Measurements from ENCODE around the gene INSYN2B. TPM values are rescaled to one million over a fixed set of nuclear protein-coding genes. Genes with fewer than 3 reads are reported as not detected.

INSYN2B gene
- total and polyA plus RNA-seq, 4 donors: 0.10 to 0.63 (median 0.12) TPM; not detected in 1

DNA sequence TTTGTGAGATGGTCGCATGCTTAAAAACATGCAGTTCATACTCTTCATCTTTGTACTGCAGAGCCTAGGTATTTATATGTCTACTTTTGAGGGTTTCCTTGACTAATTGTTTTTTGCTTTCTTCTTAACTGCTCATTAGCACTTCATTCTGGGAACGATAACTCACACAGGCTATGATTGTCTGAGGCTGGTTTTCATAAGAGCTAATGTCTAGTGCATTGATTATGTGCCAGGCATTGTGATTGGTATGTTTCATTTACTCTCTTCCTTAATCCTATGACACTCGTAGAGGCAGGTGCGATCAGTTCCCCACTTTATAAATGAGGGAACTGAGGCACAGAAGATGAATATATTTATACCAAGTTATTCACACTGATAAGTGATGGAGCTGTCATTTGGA, 93.6 kb downstream of the INSYN2B start:
- no peaks in the 10 kb centered on the region for H3K4me1 ChIP-seq (ENCODE audit: control insufficient read depth in 5 of 5, insufficient read depth in 5 of 5, low read length in 5 of 5)
- WGBS, 2 donors: 92% methylated on average over 4 of the region's 4 CpGs
- H3K4me3 ChIP-seq: no peak overlapping the region
- H3K9ac ChIP-seq (ENCODE audit: insufficient read depth in 1 of 2, low read length in 2 of 2): no peak overlapping the region
- H3K27ac ChIP-seq (ENCODE audit: low read depth in 1 of 2, low read length in 1 of 2): no peak overlapping the region
- DNase-seq (no peak), ATAC-seq (ENCODE audit: insufficient read depth, low FRiP score) (no peak)
- H3K9me3 ChIP-seq (ENCODE audit: control insufficient read depth in 4 of 4, insufficient read depth in 3 of 4, low read length in 3 of 4): peaks cover 0 to 2% (median 0%) of the 10 kb centered on the region in 4 donors
- no peaks in the 10 kb centered on the region for H3K27me3 ChIP-seq (ENCODE audit: control insufficient read depth in 3 of 3, insufficient read depth in 3 of 3, low read length in 2 of 3)
- H3K36me3 ChIP-seq (ENCODE audit: control insufficient read depth in 4 of 4, insufficient read depth in 4 of 4, low read length in 4 of 4): no peaks in the 10 kb centered on the region
- TF ChIP-seq, protein P1, sequence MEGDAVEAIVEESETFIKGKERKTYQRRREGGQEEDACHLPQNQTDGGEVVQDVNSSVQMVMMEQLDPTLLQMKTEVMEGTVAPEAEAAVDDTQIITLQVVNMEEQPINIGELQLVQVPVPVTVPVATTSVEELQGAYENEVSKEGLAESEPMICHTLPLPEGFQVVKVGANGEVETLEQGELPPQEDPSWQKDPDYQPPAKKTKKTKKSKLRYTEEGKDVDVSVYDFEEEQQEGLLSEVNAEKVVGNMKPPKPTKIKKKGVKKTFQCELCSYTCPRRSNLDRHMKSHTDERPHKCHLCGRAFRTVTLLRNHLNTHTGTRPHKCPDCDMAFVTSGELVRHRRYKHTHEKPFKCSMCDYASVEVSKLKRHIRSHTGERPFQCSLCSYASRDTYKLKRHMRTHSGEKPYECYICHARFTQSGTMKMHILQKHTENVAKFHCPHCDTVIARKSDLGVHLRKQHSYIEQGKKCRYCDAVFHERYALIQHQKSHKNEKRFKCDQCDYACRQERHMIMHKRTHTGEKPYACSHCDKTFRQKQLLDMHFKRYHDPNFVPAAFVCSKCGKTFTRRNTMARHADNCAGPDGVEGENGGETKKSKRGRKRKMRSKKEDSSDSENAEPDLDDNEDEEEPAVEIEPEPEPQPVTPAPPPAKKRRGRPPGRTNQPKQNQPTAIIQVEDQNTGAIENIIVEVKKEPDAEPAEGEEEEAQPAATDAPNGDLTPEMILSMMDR (IDR thresholded peaks at IDR 0.05; ENCODE audit: control extremely low read depth, extremely low read depth): no peak

GRCh38 chr5:169886033-169886432, 94.3 kb downstream of the INSYN2B start:
- H3K36me3 ChIP-seq (ENCODE audit: control insufficient read depth in 4 of 4, insufficient read depth in 4 of 4, low read length in 4 of 4): no peaks in the 10 kb centered on the region

DNA sequence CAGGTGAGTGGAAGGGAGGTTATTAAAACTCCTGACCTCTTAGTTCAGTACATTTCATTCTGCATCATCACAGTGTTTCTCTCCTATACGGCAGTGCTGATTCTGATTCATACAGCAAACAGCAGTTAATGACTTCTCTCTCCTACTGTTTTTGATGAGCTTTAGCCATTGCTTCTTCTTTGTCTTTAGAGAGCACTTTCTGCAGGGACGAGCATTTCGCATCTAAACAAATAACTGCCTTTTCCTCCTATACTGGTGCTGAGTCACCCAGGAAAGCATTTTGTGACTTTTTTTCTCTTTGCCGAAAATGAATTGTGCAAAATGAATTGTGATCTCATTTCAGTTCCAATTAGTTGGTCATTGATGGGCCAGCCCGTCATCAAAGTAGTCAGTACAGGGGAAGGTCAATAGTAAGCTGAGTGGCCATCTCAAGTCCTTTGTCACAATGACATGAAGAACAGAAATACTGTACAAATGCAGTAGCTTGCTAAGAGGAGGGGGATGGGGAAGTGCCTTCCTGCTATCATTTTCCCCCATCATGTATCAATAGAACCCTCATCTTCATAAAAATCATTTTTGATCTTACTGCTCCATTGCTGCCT, 98.5 kb downstream of the INSYN2B start:
- DNase-seq: no peak
- Histone ChIP-seq H3K4me3 (no peak overlapping the region), H3K27me3 (ENCODE audit: control insufficient read depth in 3 of 3, insufficient read depth in 3 of 3, low read length in 2 of 3) (no peaks in the 10 kb centered on the region), H3K36me3 (ENCODE audit: control insufficient read depth in 4 of 4, insufficient read depth in 4 of 4, low read length in 4 of 4) (no peaks in the 10 kb centered on the region), H3K27ac (ENCODE audit: low read depth in 1 of 2, low read length in 1 of 2) (no peak overlapping the region), H3K4me1 (ENCODE audit: control insufficient read depth in 5 of 5, insufficient read depth in 5 of 5, low read length in 5 of 5) (no peaks in the 10 kb centered on the region), H3K9ac (ENCODE audit: insufficient read depth in 1 of 2, low read length in 2 of 2) (no peak overlapping the region), H3K9me3 (ENCODE audit: control insufficient read depth in 4 of 4, insufficient read depth in 3 of 4, low read length in 3 of 4) (peaks cover 0 to 2% (median 0%) of the 10 kb centered on the region in 4 donors)
- WGBS, 2 donors: 41 to 70% methylated on average over 5 of the region's 5 CpGs
- no peak for ATAC-seq (ENCODE audit: insufficient read depth, low FRiP score)
- TF ChIP-seq, protein P1 (IDR thresholded peaks at IDR 0.05; ENCODE audit: control extremely low read depth, extremely low read depth): no peak

More at GRCh38 chr5:169886033-169886432, 94.3 kb downstream of the INSYN2B start:
- ATAC-seq (ENCODE audit: insufficient read depth, low FRiP score) (no peak), DNase-seq (no peak)
- H3K9ac ChIP-seq (ENCODE audit: insufficient read depth in 1 of 2, low read length in 2 of 2): no peak overlapping the region
- no peaks in the 10 kb centered on the region for H3K4me1 ChIP-seq (ENCODE audit: control insufficient read depth in 5 of 5, insufficient read depth in 5 of 5, low read length in 5 of 5)
- H3K4me3 ChIP-seq: no peak overlapping the region
- no peak overlapping the region for H3K27ac ChIP-seq (ENCODE audit: low read depth in 1 of 2, low read length in 1 of 2)
- TF ChIP-seq, protein P1 (IDR thresholded peaks at IDR 0.05; ENCODE audit: control extremely low read depth, extremely low read depth): no peak
- WGBS, 2 donors: 75 to 87% methylated on average over 2 of the region's 2 CpGs
- no peaks in the 10 kb centered on the region for H3K27me3 ChIP-seq (ENCODE audit: control insufficient read depth in 3 of 3, insufficient read depth in 3 of 3, low read length in 2 of 3)
- peaks cover 0 to 2% (median 0%) of the 10 kb centered on the region in 4 donors for H3K9me3 ChIP-seq (ENCODE audit: control insufficient read depth in 4 of 4, insufficient read depth in 3 of 4, low read length in 3 of 4)

DNA sequence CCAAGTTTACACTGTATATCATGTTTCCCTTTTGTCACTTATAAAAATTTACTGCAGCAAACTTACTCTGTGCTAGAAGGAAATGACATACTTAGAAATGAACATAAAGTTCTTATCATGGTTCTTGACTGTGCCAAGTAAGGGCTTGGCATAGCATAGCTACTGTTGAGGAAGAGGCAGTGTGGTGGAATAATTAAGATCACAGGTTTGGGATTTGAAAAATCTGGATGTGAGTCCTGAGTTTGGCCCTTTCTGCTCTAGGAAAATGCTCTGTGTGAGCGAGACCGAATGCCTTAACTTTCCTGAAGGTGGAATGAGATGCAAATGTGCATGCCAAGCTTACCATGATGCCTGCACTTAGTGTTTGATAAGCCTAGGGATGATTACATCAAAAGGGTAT, 99.5 kb downstream of the INSYN2B start:
- H3K27ac ChIP-seq (ENCODE audit: low read depth in 1 of 2, low read length in 1 of 2): no peak overlapping the region

More for the DNA sequence above, 99.5 kb downstream of the INSYN2B start:
- TF ChIP-seq, protein P1 (IDR thresholded peaks at IDR 0.05; ENCODE audit: control extremely low read depth, extremely low read depth): no peak
- H3K9ac ChIP-seq (ENCODE audit: insufficient read depth in 1 of 2, low read length in 2 of 2): no peak overlapping the region
- ATAC-seq (ENCODE audit: insufficient read depth, low FRiP score): no peak
- H3K4me1 ChIP-seq (ENCODE audit: control insufficient read depth in 5 of 5, insufficient read depth in 5 of 5, low read length in 5 of 5): no peaks in the 10 kb centered on the region
- H3K36me3 ChIP-seq (ENCODE audit: control insufficient read depth in 4 of 4, insufficient read depth in 4 of 4, low read length in 4 of 4): no peaks in the 10 kb centered on the region
- WGBS, 2 donors: 95 to 98% methylated on average over 2 of the region's 2 CpGs
- H3K9me3 ChIP-seq (ENCODE audit: control insufficient read depth in 4 of 4, insufficient read depth in 3 of 4, low read length in 3 of 4): peaks cover 0 to 2% (median 0%) of the 10 kb centered on the region in 4 donors
- no peaks in the 10 kb centered on the region for H3K27me3 ChIP-seq (ENCODE audit: control insufficient read depth in 3 of 3, insufficient read depth in 3 of 3, low read length in 2 of 3)
- no peak overlapping the region for H3K4me3 ChIP-seq
- DNase-seq: no peak
